ENCODE data around the gene CCDC81. TPM values are rescaled to one million over a fixed set of nuclear protein-coding genes. Genes with fewer than 3 reads are reported as not detected.

CCDC81 gene
- 1 to 10 TPM in 1 of 4 donors, under 1 TPM in 3; under 0.01 to 2.9 (median 0.44) TPM for total RNA-seq

DNA sequence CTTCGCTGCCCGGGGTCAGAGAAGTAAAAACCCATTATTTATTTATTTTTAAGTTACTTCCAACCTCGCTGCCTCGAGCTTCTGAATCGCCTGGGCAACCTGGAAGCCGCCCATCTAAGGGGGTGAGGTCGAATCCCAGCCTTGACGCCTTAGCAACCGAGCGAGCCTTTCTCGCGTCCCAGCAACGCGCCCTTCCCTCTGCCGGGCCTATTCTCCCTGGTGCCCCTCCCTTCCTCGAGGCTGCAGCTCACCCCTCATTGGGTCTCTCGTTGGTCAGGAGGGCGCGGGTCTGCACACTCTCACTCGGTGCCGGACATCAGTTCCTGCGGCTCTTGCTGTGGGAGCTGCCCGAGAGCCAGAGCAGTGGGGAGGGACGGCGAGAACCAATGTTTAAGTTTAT is at the start of gene CCDC81:
CCDC81 (plus strand) TSS at position 302 of the 400 bp plus-strand sequence. CDS start 277 bp downstream, outside the sequence.
- no peak for TF ChIP-seq POLR2A (IDR thresholded peaks at IDR 0.05; ENCODE audit: low read depth)
- no peak for TF ChIP-seq EP300 (IDR thresholded peaks at IDR 0.05)
- TF ChIP-seq POLR2AphosphoS5 (IDR thresholded peaks at IDR 0.05), result no peak
- TF ChIP-seq, protein P1, sequence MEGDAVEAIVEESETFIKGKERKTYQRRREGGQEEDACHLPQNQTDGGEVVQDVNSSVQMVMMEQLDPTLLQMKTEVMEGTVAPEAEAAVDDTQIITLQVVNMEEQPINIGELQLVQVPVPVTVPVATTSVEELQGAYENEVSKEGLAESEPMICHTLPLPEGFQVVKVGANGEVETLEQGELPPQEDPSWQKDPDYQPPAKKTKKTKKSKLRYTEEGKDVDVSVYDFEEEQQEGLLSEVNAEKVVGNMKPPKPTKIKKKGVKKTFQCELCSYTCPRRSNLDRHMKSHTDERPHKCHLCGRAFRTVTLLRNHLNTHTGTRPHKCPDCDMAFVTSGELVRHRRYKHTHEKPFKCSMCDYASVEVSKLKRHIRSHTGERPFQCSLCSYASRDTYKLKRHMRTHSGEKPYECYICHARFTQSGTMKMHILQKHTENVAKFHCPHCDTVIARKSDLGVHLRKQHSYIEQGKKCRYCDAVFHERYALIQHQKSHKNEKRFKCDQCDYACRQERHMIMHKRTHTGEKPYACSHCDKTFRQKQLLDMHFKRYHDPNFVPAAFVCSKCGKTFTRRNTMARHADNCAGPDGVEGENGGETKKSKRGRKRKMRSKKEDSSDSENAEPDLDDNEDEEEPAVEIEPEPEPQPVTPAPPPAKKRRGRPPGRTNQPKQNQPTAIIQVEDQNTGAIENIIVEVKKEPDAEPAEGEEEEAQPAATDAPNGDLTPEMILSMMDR (IDR thresholded peaks at IDR 0.05), result no peak
- Histone ChIP-seq H3K4me3 (peak within 1 kb of the TSS; percentile 21 to 32 (median 24)), H3K36me3 (no peaks in the 10 kb centered on the region), H3K9me3 (no peaks in the 10 kb centered on the region), H3K4me1 (peaks cover 0 to 7% (median 4%) of the 10 kb centered on the region in 4 donors), H3K27ac (replicated peaks in 1 of 4) (no peak within 1 kb of the TSS), H3K27me3 (no peaks in the 10 kb centered on the region)
- WGBS, result 21% methylated on average over 25 of the region's 25 CpGs
- intact Hi-C loops (cut with DNase I), result no loop called here
- no peak for DNase-seq (ENCODE audit: extremely low spot score)

DNA sequence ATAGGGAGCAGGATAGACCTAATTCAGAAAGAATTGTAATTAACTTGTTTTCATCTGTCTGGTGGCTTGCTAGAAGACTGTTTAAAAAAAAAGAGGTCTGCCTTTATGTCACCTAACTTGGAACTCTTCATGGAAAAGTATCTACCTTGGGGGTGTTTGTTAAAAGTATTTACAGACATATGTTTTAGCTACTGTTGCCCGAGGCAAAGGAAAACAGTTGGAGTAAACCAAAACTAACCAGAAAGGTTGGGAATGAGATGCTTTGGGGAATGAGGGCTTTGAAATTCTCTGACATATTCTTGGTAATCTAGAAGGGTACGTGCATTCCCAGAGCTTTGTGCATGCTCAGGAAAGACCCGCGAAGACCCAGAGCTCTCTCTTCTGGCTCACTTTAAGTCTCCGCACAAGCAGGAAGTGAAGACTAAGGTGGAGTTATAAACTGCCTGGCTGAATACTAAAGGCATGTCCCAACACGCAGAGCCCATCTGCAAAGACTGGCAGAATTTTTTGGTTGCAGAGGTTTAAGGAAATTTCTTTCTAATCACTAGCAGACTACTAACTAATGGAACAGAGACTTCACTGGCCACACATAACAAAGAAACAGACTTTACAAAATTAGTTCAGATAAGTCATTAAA is 39.4 kb upstream of the CCDC81 start:
- H3K4me3 ChIP-seq, result no peak overlapping the region
- WGBS, result 94% methylated on average over 6 of the region's 6 CpGs
- peaks cover 9 to 47% (median 33%) of the 10 kb centered on the region in 4 donors for H3K36me3 ChIP-seq
- DNase-seq (ENCODE audit: extremely low spot score), result no peak
- intact Hi-C loops (cut with DNase I), result no loop called here
- no peaks in the 10 kb centered on the region for H3K4me1 ChIP-seq
- H3K9me3 ChIP-seq, result no peaks in the 10 kb centered on the region
- no peak for TF ChIP-seq POLR2AphosphoS5 (IDR thresholded peaks at IDR 0.05)
- TF ChIP-seq EP300 (IDR thresholded peaks at IDR 0.05), result no peak
- no peak for TF ChIP-seq POLR2A (IDR thresholded peaks at IDR 0.05; ENCODE audit: low read depth)
- TF ChIP-seq, protein P1 (IDR thresholded peaks at IDR 0.05), result no peak
- H3K27me3 ChIP-seq, result no peaks in the 10 kb centered on the region
- H3K27ac ChIP-seq (replicated peaks in 1 of 4), result no peak overlapping the region

DNA sequence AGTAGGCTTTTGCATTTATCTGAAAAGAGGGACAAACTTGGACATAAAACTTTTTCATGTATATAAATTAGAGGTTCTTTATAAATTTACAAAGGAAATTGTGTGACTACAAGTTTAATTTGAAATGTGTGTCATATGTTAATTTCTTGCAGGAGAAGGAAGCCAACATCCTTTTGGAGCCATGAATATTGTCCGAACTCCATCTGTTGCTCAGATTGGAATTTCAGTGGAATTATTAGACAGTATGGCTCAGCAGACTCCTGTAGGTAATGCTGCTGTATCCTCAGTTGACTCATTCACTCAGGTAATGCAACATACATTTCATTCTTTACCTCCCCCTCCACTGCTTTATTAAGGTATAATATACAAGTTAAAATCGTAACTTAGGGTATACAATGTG is 37.5 kb upstream of the CCDC81 start:
- Histone ChIP-seq H3K36me3 (peaks cover 9 to 44% (median 33%) of the 10 kb centered on the region in 4 donors), H3K4me1 (no peaks in the 10 kb centered on the region), H3K27ac (replicated peaks in 1 of 4) (no peak overlapping the region), H3K9me3 (no peaks in the 10 kb centered on the region), H3K4me3 (no peak overlapping the region), H3K27me3 (no peaks in the 10 kb centered on the region)
- no peak for TF ChIP-seq POLR2AphosphoS5 (IDR thresholded peaks at IDR 0.05)
- TF ChIP-seq POLR2A (IDR thresholded peaks at IDR 0.05; ENCODE audit: low read depth), result no peak
- TF ChIP-seq, protein P1 (IDR thresholded peaks at IDR 0.05), result no peak
- no peak for TF ChIP-seq EP300 (IDR thresholded peaks at IDR 0.05)
- intact Hi-C loops (cut with DNase I), result no loop called here
- WGBS, result 98% methylated on average over 2 of the region's 2 CpGs
- DNase-seq (ENCODE audit: extremely low spot score), result no peak

DNA sequence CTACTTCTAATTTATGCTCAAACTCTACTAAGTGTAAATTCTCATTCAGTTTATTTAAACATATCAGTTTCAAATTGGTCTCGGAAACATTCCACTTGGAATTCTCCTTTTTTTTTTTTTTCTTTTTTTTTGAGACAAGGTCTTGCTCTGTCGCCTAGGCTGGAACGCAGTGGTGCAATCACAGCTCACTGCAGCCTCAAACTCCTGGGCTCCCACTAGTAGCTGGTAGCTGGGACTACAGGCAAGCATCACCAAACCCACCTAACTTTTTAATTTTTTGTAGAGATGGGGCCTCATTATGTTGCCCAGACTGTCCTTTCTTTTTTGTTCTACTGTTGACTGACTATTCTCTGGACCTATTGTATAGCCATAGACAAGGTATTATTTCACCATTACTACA is 33.3 kb upstream of the CCDC81 start:
- no peaks in the 10 kb centered on the region for H3K9me3 ChIP-seq
- 93% methylated on average over 3 of the region's 3 CpGs for WGBS
- no peak overlapping the region for H3K4me3 ChIP-seq
- H3K27me3 ChIP-seq, result no peaks in the 10 kb centered on the region
- H3K36me3 ChIP-seq, result peaks cover 13 to 31% (median 29%) of the 10 kb centered on the region in 4 donors
- H3K27ac ChIP-seq (replicated peaks in 1 of 4), result no peak overlapping the region
- intact Hi-C loops (cut with DNase I), result no loop called here
- TF ChIP-seq, protein P1 (IDR thresholded peaks at IDR 0.05), result no peak
- no peak for TF ChIP-seq EP300 (IDR thresholded peaks at IDR 0.05)
- TF ChIP-seq POLR2AphosphoS5 (IDR thresholded peaks at IDR 0.05), result no peak
- no peak for TF ChIP-seq POLR2A (IDR thresholded peaks at IDR 0.05; ENCODE audit: low read depth)
- no peak for DNase-seq (ENCODE audit: extremely low spot score)
- H3K4me1 ChIP-seq, result no peaks in the 10 kb centered on the region

Measured in esophagus muscularis mucosa (tissue), 4 donors.